ENCODE results near the gene AFAP1L1.

AFAP1L1 gene

GRCh38 chr5:149273237-149273636 is 1.6 kb downstream of the AFAP1L1 start:
- no peak for DNase-seq (ENCODE audit: low read depth, low spot score)
- TF ChIP-seq CTCF (IDR thresholded peaks at IDR 0.05; ENCODE audit: insufficient read depth, low read length, missing control alignments), result no peak
- ChIA-PET CTCF (no interaction called here), POLR2A (no interaction called here)
- H3K4me3 ChIP-seq (ENCODE audit: low read depth, low read length), result no peak overlapping the region

GRCh38 chr5:149273950-149274349 is 2.3 kb downstream of the AFAP1L1 start:
- DNase-seq (ENCODE audit: low read depth, low spot score), result no peak
- ChIA-PET CTCF (interaction anchor here (0.6 to 4.6 kb wide), 3 partner anchors 8 to 14 kb away, joined by 3 to 25 read pairs (median 4); no protein-coding TSS in a partner anchor), POLR2A (no interaction called here)
- no peak for TF ChIP-seq CTCF (IDR thresholded peaks at IDR 0.05; ENCODE audit: insufficient read depth, low read length, missing control alignments)
- H3K4me3 ChIP-seq (ENCODE audit: low read depth, low read length), result no peak overlapping the region

GRCh38 chr5:149274939-149275338 is 3.3 kb downstream of the AFAP1L1 start:
- CTCF ChIA-PET, result interaction anchor here (1.6 to 4.6 kb wide), 2 partner anchors 9 to 13 kb away, joined by 4 to 25 read pairs; no protein-coding TSS in a partner anchor
- TF ChIP-seq CTCF (IDR thresholded peaks at IDR 0.05; ENCODE audit: insufficient read depth, low read length, missing control alignments), result no peak
- no peak for DNase-seq (ENCODE audit: low read depth, low spot score)
- no peak overlapping the region for H3K4me3 ChIP-seq (ENCODE audit: low read depth, low read length)
- POLR2A ChIA-PET, result interaction anchor here (0.7 kb wide), 1 partner anchor 343 kb away, joined by 3 read pairs; no protein-coding TSS in a partner anchor

GRCh38 chr5:149277801-149278200 is 6.1 kb downstream of the AFAP1L1 start:
- POLR2A ChIA-PET, result no interaction called here
- no peak for DNase-seq (ENCODE audit: low read depth, low spot score)
- TF ChIP-seq CTCF (IDR thresholded peaks at IDR 0.05; ENCODE audit: insufficient read depth, low read length, missing control alignments), result no peak
- CTCF ChIA-PET, result interaction anchor here (1.2 to 4.6 kb wide), 4 partner anchors 9 to 37 kb away, joined by 3 to 25 read pairs (median 10); no protein-coding TSS in a partner anchor
- no peak overlapping the region for H3K4me3 ChIP-seq (ENCODE audit: low read depth, low read length)

GRCh38 chr5:149278451-149279210 is 7.0 kb downstream of the AFAP1L1 start:
- no peak for TF ChIP-seq CTCF (IDR thresholded peaks at IDR 0.05; ENCODE audit: insufficient read depth, low read length, missing control alignments)
- ChIA-PET CTCF (interaction anchor here (0.7 to 3.0 kb wide), 6 partner anchors 8 to 548 kb away, joined by 3 to 11 read pairs (median 4); no protein-coding TSS in a partner anchor), POLR2A (no interaction called here)
- H3K4me3 ChIP-seq (ENCODE audit: low read depth, low read length), result no peak overlapping the region
- DNase-seq (ENCODE audit: low read depth, low spot score), result no peak

GRCh38 chr5:149279661-149280060 is 8.0 kb downstream of the AFAP1L1 start:
- CTCF ChIA-PET, result interaction anchor here (0.6 to 3.0 kb wide), 4 partner anchors 8 to 536 kb away, joined by 3 to 11 read pairs (median 7); no protein-coding TSS in a partner anchor
- TF ChIP-seq CTCF (IDR thresholded peaks at IDR 0.05; ENCODE audit: insufficient read depth, low read length, missing control alignments), result no peak
- POLR2A ChIA-PET, result no interaction called here

More at GRCh38 chr5:149279661-149280060, 8.0 kb downstream of the AFAP1L1 start:
- H3K4me3 ChIP-seq (ENCODE audit: low read depth, low read length), result no peak overlapping the region
- no peak for DNase-seq (ENCODE audit: low read depth, low spot score)

Data from AG04449 (cell line).